Activated T-helper 1 cell treated with Interleukin-2 at 50 U/mL for 16 hours (primary cell): ENCODE measurements around the gene CTBP2.
"Not testable (repeated sequence)": the region's sequence is repeated elsewhere in the genome, so short reads cannot be mapped to it uniquely, and the experiment has no call there.

ENCODE experiments used
- DNase-seq: peaks from one replicate; pipeline ENCODE4 v3.0.0-alpha.2; 2020; ENCODE audit warnings: low read depth

The CTBP2 gene

DNA sequence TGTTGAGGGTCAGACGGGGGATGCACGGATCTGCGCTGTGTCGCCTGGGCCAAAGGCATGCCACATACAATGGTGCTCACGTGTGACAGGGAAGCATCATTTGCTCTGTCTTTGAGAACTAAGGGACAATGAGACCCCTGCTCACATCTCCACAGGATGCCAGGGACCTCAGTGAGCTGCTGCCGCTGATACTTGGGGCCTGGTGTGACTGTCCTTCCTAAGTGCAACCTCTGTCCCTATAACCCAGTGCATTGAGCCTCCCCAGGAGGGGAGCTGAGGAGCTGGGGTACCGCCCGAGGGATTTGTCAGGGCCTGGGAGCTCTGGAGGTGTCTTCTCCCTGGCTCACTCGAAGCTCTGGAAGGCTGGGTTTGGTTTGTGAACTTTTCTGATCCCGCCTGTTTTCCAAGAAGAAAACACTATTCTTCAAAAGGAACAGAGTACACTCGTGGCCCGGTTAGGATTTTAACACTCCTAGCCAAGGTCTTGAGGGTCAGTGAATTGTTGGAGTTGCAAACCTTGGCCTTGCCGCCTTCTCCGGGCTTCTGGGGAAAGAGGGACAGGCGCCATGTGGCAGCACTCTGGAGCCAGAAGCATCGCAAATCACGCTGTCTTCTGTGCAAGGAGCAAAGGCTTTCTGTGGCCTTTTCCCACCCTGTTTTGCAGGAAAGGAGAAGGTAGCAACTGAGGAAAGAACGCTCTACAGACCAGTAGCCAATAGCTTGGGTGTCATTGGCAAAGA is 26.2 kb upstream of the CTBP2 start:
- no peak for DNase-seq

DNA sequence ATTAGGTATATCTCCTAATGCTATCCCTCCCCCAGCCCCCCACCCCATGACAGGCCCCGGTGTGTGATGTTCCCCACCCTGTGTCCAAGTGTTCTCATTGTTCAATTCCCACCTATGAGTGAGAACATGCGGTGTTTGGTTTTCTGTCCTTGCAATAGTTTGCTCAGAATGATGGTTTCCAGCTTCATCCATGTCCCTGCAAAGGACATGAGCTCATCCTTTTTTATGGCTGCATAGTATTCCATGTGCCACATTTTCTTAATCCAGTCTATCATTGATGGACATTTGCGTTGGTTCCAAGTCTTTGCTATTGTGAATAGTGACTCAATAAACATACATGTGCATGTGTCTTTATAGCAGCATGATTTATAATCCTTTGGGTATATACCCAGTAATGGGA is 18.7 kb upstream of the CTBP2 start:
- DNase-seq, result not testable (repeated sequence)

DNA sequence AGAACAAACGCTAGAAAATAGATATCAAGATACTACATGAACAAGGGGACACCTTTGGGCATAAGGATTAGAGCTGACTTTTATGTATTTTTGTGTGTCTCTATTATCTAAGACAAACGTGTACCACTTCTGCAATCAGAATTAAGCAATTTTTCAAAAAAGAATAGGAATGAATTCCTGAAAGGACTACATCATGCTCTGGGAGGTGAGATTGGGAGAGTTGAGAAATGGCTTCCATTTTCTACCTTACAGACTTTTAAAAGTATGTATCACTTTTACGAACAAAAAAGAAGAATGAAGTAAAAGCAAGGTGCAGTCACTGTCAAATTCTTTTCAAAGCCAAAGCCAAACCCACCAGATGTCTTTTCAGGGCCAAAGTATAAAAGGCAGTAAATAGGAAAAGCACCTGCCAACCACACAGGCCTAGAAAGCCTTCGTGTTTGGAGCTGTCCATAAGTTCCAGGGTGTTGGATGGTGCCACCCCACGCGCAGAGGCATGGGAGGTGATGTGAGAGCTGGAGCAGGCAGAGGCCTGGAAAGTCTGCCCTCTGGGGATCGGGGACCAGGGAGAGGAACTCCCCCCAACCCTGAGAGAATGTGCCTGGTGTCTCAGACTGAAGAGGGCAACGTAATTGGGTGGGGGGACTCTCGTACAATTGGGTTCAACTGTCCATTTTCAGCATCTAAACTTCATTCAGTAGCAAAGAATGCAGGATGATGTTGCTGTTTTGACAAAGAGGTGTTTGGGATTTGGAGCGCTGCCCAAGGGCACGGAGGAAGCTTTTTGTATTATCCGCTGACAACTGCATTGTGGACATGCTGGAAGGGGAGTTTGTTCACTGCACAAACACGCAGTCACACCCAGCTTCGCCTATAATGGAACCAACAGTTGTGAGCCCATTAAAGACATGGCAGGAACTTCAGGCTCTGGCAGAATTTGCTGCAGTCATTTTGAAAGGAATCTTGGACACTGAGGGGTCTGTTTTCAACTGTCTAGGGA is 17.6 kb upstream of the CTBP2 start:
- no peak for DNase-seq

DNA sequence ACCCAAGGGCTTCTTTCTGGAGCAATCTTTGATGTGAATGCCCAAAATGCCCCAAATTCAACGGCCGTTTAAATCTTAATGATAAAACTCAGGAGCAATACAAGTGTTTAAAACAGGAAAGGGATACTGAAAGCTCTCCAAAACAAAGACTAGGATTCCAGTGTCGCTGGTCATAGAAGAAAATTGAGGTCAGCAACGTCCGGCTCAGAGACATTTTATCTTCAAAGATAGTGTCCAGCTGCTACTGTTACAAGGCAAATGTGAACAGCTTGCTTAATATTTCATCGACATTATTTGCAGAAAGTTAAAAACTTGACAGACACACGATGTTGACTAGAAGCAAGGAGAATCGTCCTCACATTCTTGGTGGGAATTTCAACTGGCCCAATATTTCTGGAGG is 15.4 kb upstream of the CTBP2 start:
- DNase-seq, result no peak

DNA sequence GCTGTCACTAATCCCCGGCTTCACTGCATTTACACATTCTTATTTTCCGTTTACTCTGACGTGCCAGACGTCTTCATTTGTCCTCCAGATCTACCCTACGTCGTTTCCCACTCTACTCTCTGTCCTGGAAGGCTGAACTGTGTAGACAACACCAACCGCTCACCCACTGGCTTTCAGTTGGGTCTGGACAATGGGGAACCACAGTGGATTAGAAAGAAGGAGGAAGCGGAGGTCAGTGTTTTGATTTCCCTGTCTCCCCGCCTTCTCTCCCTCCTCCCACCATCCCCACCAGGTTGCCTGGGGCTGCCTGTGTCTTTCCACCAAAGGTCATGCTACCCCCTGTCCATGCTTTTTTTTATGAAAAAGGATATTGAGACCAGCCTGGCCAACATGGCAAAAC is 14.0 kb upstream of the CTBP2 start:
- DNase-seq, result no peak

DNA sequence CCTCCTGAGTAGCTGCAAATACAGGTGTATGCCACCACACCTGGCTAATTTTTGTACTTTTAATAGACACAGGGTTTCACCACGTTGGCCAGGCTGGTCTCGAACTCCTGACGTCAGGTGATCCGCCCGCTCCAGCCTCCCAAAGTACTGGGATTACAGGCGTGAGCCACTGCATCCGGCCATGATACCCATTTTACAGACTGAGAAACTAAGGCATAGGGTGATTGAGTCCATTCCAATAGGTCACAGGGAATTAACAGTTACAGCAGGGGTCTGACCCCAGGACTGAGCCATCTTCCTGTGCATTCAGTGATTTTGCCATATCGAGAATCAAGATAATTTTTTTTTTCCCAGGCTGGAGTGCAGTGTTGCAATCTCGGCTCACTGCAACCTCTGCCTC is 12.3 kb upstream of the CTBP2 start:
- DNase-seq, result no peak

DNA sequence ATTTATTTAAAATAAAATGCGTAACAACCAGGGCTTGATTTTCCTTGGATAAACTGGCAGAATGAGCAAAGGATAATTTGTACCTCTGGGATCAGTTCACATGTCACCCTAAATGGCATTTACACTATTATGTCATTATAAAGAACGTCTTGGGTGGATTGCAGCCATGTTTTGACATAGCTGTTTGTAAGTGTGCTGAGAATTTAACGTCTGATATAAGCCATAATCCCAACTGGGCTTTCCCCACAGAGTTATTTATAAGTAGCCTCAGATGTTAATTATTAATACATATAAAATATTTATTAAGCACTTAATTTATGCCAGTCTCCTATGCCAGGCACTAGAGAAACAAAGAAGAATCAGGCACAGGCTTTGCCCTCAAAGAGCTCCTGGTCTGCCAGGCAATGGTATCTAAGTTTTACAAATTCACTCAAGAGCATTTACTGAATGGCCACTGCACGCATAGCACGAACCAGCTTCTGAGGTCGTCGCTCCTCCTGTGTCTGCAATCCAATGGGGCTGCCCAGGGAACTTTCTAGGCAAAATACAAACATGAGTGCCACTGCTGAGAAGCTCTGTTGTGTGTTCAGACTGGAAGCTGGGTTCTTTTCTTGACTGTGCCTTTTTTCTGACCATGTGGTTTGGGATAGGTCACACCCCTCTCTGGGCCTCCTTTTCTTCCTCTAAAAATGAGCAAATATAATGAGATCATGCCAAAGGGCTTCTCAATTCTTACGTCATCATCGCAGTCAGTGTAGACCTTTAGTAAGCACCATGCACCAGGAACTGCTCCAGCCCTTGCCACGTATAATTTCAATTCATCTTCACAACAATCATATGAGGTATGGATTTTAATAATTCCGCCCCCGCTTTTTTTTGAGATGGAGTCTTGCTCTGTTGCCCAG is 11.3 kb upstream of the CTBP2 start:
- DNase-seq, result no peak

DNA sequence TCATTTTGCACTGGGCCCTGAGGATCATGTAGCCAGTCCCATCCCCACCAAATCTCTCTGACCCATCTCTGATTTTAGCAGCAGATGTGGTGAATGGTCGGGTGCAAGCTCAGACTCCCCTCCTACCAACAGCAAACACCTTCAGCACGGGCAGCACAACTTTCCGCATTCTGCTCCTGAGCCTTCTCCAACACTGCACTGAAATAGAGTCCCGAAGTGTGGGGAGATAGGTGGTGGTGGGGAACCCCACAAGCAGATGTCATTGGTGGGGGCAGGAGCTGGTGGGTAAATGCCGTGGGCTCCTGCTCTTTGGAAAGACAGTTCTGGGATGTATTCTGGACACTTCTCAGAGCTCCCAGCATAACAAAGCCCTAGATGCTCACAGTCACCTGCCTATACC is 9.6 kb upstream of the CTBP2 start:
- no peak for DNase-seq

DNA sequence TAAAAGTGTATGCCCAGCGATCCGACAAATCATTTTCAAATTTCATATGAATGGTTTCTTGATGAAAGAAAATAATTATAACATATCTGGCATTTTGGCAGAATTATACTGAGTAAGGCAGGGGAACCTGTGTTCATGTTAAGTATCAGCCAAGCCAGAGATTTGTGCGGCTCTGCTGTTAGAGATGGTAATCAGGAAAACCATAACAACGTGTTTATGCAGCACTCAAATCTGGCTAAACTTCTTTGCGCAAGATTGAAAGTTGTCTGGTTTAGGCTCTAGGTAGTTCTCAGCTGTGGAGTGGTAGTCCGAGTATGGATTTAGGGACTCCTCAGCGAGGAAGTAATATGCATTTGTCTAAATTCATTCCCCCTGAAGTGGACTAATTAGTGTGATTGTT is 8.9 kb upstream of the CTBP2 start:
- DNase-seq, result no peak

DNA sequence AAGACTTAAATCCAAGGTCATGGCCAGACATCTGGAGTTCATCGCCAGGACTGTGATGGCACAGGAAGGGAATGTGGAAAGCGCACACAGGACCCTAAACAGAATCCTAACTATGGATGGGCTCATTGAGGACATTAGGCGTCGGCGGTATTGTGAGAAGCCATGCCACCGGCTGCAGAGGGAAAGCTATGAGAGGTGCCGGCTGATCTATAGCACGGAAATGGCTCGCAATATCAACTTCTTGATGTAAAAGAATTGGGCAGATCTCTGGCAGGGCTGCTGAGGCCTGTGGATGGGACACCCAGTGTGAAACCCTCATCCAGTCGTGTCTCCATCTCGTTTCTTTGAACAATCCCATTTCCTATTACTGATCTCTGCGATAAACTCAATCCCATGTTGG is 6.3 kb upstream of the CTBP2 start:
- no peak for DNase-seq

DNA sequence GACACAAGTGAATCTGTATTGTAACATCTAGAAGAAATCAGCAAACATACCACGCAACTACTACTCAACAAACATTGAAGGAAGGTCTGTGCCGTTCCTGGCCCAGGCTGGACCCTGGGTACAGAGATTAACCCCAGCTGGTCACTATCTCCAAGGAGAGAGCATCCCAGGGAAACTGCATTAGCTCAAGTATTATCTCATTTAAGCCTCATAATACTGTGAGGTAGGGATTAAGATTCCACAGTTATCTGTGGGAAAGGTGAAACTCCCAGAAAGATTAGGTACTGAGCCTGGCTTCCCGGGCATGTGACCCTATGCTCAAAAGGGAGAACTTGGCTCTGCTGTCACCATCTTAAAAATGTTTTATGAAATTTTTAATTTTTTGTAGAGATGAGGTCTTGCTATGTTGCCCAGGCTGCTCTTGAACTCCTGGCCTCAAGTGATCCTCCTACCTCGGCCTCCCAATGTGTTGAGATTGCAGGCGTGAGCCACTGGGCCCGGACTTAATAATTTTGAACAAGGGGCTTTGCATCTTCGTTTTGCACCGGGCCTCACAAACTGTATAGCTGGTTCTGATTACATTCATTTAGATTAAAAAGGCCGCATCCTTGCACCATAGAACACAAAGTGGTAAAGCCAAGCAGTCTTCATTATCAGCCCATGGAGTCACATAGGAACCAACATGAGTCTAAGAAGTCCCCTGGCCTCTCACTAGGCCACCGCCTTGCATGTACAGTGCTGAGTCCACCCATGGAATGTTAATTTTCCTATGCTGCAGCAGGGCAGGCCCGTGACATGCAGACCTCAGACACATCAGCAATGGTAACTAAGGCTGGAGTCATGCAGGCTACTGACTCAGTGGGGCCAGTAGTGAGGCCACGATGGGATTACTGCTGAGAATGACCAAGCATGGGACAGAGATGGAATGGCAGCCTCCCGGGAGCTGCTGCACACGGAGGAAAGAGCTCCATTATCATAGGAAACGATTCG is 5.5 kb upstream of the CTBP2 start:
- DNase-seq, result no peak

DNA sequence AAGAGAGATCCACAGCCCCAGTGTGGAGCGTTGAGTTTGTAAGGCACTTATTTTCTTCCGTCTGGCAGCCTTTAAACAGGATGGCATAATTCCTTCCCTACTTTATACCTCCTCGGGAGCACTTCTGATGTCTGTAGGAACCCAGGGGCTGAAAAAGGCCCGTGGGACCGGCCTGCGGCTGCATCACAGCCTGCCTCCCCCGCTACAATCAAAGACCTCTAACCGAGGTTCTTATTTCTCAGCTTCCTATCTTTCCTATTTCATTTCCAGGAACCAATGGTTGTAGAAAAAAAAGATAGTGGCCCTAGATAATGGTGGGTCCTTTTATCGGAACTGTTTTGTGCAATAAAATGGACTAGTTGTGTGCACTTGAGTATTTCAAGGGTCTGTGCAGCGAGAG is 4.1 kb upstream of the CTBP2 start:
- DNase-seq, result no peak

DNA sequence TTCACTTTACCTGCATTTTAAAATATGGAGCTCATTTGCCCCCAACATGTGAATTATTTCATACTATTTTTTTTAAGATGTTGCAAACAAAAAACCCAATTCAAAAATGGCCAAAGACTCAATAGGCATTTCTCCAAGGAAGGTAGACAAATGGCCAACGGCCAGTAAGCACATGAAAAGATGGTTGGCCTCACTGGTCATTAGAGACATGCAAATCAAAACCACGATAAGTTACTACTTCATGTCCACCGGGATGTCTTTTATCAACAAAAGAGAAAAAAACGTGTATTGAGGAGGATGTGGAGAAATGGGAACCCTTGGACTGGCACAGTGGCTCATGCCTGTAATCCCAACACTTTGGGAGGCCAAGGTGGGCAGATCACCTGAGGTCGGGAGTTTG is 3.4 kb upstream of the CTBP2 start:
- no peak for DNase-seq

DNA sequence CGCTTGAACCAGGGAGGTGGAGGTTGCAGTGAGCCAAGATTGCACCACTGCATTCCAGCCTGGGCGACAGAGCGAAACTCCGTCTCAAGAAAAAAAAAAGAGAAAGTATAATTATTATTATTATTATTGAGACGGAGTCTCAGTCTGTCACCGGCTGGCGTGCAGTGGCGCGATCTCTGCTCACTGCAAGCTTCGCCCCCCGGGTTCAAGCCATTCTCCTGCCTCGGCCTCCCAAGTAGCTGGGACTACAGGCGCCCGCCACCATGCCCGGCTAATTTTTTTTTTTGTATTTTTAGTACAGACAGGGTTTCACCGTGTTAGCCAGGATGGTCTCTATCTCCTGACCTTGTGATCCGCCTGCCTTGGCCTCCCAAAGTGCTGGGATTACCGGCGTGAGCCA is 2.9 kb upstream of the CTBP2 start:
- DNase-seq, result not testable (repeated sequence)

DNA sequence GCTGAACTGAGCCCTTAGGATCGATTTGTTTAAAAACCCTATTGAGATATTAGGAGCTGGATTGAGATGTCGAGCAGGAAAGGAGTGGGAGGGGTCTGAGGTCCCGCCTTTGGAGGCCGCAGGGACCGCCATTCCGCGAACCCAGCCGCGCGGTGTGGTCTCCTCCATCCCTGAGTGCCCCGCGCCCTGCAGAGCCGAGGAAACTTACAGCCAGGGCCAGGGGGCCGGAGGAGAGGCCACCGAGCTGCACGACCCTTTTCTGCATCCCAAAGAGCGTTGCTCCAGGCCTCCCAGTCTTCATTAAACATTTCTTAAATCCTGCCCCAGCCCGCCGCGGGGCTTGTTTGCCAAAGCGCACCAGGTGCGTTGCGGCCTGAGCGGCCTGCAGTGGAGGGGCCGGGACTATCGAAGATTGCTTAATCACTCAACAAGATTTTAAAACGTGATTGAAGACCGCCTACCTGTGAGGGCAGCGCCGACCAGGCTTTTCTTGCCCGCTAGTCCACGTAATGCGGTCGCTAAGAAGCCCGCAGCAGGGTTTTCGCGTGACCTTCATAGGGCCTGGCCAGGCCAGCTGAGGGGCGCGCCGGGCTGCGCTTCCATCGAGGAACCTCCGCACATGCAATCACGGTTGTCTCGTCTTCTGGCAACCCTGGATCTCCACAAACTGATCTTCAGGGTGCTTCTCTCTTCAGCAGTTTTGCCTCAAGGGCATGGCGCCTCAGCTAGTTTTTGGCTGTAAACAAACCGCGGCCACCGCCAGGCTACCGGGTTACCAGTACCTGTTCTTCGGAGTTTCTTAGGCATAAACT is 2.0 kb upstream of the CTBP2 start:
- DNase-seq, result no peak

DNA sequence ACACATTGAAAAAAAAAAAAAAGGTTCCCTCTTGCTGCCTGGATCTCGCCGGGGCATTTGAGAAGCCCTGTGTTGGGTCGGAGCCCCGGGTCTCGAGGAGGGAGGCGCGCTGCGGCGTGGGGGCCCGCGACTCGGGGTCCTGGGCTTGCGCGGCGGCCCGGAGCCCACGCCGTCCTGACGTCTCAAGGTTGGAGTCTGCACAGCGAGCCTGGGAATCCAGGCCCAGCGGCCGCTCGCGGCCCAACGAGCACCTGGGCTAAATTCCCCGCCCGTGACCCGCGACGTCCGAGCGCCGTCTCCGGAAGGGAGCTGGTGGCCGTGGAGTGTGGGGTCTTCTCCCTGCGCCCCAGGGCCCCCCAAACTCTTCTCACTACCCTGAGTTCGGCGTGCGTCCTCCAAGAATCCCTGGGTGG is 1.4 kb upstream of the CTBP2 start:
- no peak for DNase-seq

DNA sequence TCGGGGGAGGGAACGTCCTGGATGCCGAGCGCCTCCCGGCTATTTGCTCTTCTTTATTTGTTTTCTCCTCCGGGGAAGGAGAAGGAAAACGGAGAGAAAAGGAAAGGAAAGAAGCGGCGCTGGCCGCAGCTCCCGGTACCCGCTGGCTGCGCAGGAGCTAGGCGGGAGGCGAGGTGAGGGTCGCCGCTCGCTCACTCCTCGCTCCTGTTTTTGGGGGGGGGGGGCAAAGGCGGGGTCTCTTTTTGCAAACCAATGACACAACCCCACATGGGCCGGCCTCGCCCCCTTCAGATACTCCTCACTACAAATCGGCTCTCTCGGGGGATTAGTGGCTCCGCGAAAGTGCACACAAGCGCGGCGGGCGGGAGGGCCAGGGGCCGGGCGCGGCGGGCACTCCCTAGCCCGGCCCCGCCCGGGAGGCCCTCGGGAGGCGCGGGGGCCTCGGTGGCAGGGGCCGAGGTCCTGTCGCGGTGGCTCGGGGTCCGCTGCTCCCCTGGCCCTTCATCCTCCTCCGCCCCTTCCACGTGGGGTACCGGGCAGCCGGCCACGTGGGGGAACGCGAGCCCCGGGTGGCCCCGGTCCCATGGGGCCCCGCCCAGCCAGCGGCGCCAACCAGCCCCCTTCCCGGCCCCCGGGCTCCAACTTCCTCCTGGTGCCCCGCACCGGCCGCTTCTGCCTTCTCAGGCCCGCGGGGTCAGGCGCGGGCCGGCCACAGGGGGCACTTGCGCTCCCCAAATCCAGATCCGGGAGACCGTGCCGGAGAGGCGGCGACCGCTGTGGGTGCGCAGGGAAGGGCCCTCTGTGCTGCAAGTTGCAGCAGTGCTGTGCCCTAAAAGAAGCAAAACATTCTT is 718 bp upstream of the CTBP2 start:
- no peak for DNase-seq

DNA sequence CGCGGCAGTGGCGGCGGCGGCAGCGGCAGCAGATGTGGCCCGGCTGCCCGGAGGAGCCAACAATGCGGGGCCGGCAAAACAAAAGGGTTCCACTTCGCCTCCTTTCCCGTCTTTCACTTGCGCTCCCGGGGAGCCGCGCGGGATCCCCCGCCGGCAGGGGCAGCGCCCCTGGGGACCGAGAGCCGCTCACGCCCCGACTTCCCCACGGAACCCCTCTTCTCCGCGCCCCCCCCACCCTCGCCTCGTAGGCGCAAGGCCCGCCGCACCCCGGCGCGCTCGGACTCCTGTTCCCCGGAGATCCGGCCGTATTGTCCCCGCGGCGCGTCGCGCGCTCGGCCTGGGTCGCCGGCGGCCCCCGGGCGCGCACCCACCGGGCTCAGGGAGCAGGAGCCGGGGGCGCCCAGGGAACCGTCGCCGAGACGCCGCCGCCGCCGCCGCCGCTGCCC is 854 bp downstream of the CTBP2 start:
- no peak for DNase-seq
